Lower lobe of right lung (tissue), 2 donors: ENCODE data around the gene ART3. TPM values are rescaled to one million over a fixed set of nuclear protein-coding genes. Genes with fewer than 3 reads are reported as not detected.

Experiments
- ATAC-seq, 2 donors: fragments of 200-7000 bp; cut with Tn5 transposase; one replicate each; pipeline ENCODE4 v1.9.1; 2020 to 2022; ENCODE audit warnings: mild to moderate bottlenecking in 2 of 2, moderate library complexity in 2 of 2
- DNase-seq: peaks from one replicate; pipeline ENCODE4 v3.0.0-alpha.2; 2020
- H3K27ac ChIP-seq: fragments of 200-600 bp; one replicate; pipeline ENCODE4 v1.8.0; 2022
- H3K27me3 ChIP-seq: fragments of 200-600 bp; one replicate; pipeline ENCODE4 v1.8.0; 2022; ENCODE audit warnings: low read depth
- H3K36me3 ChIP-seq: fragments of 200-600 bp; one replicate; pipeline ENCODE4 v1.8.0; 2022; ENCODE audit warnings: mild to moderate bottlenecking
- H3K4me1 ChIP-seq: fragments of 200-600 bp; one replicate; pipeline ENCODE4 v1.8.0; 2022
- H3K4me3 ChIP-seq: fragments of 200-600 bp; one replicate; pipeline ENCODE4 v1.8.0; 2022; ENCODE audit warnings: mild to moderate bottlenecking
- H3K9me3 ChIP-seq: fragments of 200-600 bp; one replicate; pipeline ENCODE4 v1.8.0; 2022
- intact Hi-C: fragments of 100-400 bp; cut with DNase I; formaldehyde crosslinking; loops from one replicate; pipeline ENCODE4 v1.11.0; 2022
- total RNA-seq: library from RNA; stranded (reverse); fragmentation: NEBNext Ultra II Directional; extraction: Animal tissue kit (Norgen Biotek cat#: 25700); gene quantifications from one replicate; pipeline ENCODE4 v1.2.1, GENCODE V29; 2021
- TF ChIP-seq, protein P1 (sequence below): fragments of 200-600 bp; IDR thresholded peaks from one replicate; pipeline ENCODE4 v1.8.0; 2022; ENCODE audit warnings: antibody characterized with exemption, mild to moderate bottlenecking
- donor health status: DM: no; HTN: yes; CAD: no; lungs with severe emphysema.

ART3 gene
- total RNA-seq, 1 donor from 2014 or later = not detected

DNA sequence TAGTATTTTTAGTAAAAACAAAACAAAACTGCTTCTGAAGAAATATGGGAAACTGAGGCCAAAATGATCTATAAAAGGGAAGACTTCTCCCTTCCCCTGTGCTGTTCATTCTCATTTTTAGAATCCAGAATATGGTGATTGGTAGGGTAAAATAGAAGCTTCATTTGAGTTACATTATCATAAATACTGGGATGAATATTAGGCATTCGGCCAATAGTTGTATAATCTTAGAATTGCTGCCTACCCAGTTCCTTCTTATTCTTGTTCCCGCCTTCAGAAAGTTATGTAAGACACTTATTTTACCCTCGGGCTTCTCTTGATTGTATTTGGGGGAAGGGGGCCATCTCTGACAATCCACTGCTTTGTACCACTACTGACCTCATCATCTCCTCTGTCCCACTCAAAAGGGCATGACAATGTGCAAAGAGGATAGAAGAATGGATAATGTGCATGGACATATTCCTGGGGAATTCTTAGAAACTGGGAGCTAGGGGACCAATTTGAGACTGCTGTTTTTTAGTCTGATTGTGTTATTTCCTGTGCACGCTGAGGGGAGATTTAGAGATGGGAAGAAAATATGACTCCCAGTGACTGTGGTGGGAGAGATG, 588 bp downstream of the ART3 start:
- Histone ChIP-seq H3K4me3 (no peak overlapping the region), H3K27ac (no peak overlapping the region), H3K9me3 (no peaks in the 10 kb centered on the region), H3K4me1 (no peaks in the 10 kb centered on the region), H3K36me3 (no peaks in the 10 kb centered on the region), H3K27me3 (no peaks in the 10 kb centered on the region)
- ATAC-seq = no peak
- TF ChIP-seq, protein P1, sequence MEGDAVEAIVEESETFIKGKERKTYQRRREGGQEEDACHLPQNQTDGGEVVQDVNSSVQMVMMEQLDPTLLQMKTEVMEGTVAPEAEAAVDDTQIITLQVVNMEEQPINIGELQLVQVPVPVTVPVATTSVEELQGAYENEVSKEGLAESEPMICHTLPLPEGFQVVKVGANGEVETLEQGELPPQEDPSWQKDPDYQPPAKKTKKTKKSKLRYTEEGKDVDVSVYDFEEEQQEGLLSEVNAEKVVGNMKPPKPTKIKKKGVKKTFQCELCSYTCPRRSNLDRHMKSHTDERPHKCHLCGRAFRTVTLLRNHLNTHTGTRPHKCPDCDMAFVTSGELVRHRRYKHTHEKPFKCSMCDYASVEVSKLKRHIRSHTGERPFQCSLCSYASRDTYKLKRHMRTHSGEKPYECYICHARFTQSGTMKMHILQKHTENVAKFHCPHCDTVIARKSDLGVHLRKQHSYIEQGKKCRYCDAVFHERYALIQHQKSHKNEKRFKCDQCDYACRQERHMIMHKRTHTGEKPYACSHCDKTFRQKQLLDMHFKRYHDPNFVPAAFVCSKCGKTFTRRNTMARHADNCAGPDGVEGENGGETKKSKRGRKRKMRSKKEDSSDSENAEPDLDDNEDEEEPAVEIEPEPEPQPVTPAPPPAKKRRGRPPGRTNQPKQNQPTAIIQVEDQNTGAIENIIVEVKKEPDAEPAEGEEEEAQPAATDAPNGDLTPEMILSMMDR = no peak
- intact Hi-C loops = no loop called here
- no peak for DNase-seq

DNA sequence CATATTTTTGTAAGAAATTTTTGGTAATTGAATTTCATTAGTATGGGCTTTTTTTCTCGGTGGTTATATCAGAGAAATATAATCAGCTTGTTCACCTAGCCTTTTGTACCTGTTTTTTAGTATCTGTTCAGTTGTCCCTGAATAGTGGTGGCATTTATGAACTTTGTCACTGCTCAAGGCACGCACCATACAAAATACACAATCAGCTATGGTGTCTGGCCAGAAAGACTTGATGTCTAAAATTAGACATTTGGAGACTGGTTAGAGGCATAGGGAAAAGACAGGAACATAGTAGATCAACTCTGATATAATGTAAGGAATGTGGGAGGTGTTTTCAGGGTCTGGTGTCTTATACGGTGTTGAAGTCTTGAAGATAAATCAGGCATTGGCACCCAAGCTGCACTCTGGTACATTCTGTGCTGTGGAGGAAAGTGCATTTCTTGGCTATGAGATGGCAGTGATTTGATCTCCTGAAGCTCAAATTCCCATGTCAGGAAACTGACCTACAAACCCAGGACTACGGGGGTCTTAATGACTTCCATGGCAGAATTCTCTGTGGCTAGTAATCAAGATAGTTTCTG, 3.6 kb downstream of the ART3 start:
- Histone ChIP-seq H3K36me3 (no peaks in the 10 kb centered on the region), H3K4me1 (no peaks in the 10 kb centered on the region), H3K4me3 (no peak overlapping the region), H3K9me3 (no peaks in the 10 kb centered on the region), H3K27ac (no peak overlapping the region), H3K27me3 (no peaks in the 10 kb centered on the region)
- intact Hi-C loops = no loop called here
- TF ChIP-seq, protein P1 = no peak
- no peak for ATAC-seq
- DNase-seq = no peak

DNA sequence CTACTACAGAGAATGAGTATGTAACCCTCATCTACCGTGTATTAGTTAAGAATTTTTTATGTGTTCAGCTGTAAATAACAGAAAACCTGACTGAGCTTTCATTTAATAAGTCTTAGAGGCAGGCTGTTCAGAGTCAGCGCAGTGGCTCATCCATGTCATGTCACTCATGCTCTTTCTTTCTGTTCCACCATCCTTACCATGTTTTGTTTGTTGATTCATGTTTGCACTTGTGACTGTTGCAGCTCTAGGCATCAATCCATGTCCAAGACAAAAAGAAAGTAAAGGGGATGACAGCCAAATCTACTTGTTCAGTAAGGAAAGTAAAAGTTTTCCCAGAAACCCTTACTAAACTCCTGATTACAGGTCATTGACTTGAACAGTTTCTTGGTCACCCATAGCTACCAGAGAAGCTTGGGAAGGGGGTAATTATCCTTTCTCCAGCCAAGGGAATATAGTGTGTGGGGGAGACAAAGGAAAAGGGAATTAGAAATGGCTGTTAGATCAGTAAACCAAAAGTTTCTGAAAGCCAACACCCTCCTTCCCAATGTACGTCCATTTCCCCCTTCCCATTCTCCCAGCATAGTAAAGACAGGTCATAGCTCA, 9.0 kb downstream of the ART3 start:
- Histone ChIP-seq H3K36me3 (no peaks in the 10 kb centered on the region), H3K9me3 (no peaks in the 10 kb centered on the region), H3K27ac (no peak overlapping the region), H3K4me3 (no peak overlapping the region), H3K4me1 (no peaks in the 10 kb centered on the region), H3K27me3 (no peaks in the 10 kb centered on the region)
- TF ChIP-seq, protein P1 = no peak
- ATAC-seq (no peak), DNase-seq (no peak)
- intact Hi-C loops = no loop called here

DNA sequence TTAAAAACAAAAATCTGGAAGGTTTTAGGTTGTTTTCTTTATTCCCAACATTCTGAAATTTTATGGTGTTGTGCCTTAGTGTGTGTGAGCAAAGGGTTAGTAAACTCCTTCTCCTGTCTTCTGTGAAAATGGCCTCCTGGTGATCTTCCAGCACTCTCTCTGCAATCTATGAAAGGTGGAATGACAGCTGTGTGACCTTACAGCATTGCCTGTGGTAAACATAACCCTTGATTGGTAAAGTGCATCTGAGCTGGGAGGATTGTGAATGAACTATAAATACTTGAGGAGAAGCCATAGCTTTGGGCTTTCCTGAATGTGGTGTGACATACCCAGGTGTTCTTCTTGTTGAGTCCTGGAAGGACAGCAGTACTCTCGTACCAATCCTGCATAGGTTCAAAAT, 10.0 kb downstream of the ART3 start:
- Histone ChIP-seq H3K27ac (no peak overlapping the region), H3K4me3 (no peak overlapping the region), H3K9me3 (no peaks in the 10 kb centered on the region), H3K36me3 (no peaks in the 10 kb centered on the region), H3K27me3 (no peaks in the 10 kb centered on the region), H3K4me1 (no peaks in the 10 kb centered on the region)
- DNase-seq (no peak), ATAC-seq (no peak)
- TF ChIP-seq, protein P1 = no peak
- intact Hi-C loops = no loop called here

DNA sequence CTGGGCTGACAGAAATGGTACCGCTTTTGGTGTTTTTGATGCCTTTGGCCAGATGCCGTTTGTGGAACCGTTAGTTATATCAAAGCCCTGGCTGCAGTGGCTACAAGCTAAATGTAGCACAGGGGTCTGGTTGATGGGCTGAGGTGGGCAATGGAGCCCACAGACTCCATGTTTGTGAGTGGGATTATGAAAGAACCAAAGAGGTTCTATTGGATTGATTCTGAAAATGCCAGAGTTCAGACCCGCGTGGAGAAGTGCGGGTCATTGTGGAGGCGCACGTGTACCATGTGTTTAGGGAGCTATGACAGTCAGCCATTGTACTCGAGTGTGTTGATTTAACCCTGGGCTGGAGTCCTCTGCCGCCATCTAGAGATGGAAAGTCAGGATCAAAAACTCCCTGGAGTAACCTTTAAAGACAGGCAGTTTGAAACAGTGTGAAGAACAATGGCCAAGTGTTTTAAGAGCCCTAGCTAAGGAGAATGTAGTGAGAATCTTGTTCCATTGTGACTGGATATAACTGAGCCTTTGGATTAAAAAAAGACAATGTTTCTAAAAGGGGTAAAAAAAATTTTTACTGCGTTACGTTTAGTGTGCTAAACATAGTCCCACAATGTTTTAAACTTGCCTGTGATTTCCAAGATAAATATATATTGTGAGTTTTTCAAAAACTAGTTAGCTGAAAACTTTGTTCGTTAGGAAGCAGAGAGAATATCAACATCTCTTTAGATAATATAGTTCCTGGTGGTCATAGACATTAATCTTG, 12.7 kb downstream of the ART3 start:
- intact Hi-C loops = no loop called here
- no peak for DNase-seq
- ATAC-seq = peak; percentile 69 to 72
- no peak overlapping the region for H3K27ac ChIP-seq
- H3K4me1 ChIP-seq = no peaks in the 10 kb centered on the region
- no peaks in the 10 kb centered on the region for H3K27me3 ChIP-seq
- H3K9me3 ChIP-seq = no peaks in the 10 kb centered on the region
- H3K36me3 ChIP-seq = no peaks in the 10 kb centered on the region
- TF ChIP-seq, protein P1 = peak; percentile 36
- H3K4me3 ChIP-seq = no peak overlapping the region
